ENCODE data around the gene CASP2. TPM values are rescaled to one million over a fixed set of nuclear protein-coding genes. Genes with fewer than 3 reads are reported as not detected.

The CASP2 gene
- polyA plus RNA-seq, 2 of the 4 experiments (the other 2 are of a cell fraction), result 17.7 to 26.0 TPM

GRCh38 chr7:143345428-143345900 lies 57.3 kb downstream of the CASP2 start (continued):
- TF ChIP-seq HMGXB4 (CRISPR knock-in tag; IDR thresholded peaks at IDR 0.05; ENCODE audit: borderline replicate concordance), result no peak
- no peak for TF ChIP-seq MAZ (IDR thresholded peaks at IDR 0.05; ENCODE audit: borderline replicate concordance, low read depth, low read length)
- TF ChIP-seq HOXA7 (CRISPR knock-in tag; IDR thresholded peaks at IDR 0.05), result no peak
- TF ChIP-seq BCL3 (IDR thresholded peaks at IDR 0.05), result no peak
- TF ChIP-seq ZNF302 (CRISPR knock-in tag; IDR thresholded peaks at IDR 0.05), result no peak
- TF ChIP-seq ELK1 (IDR thresholded peaks at IDR 0.05; ENCODE audit: low read depth, low read length), result no peak
- no peak for TF ChIP-seq HOXB13 (CRISPR knock-in tag; IDR thresholded peaks at IDR 0.05; ENCODE audit: low read depth)
- no peak for TF ChIP-seq PHF8 (IDR thresholded peaks at IDR 0.05; ENCODE audit: borderline replicate concordance, low read depth)
- no peak for TF ChIP-seq EHMT2 (IDR thresholded peaks at IDR 0.05; ENCODE audit: low read depth)
- no peak for TF ChIP-seq GATA3 (IDR thresholded peaks at IDR 0.05; ENCODE audit: borderline replicate concordance)
- TF ChIP-seq JUNB (IDR thresholded peaks at IDR 0.05), result no peak
- TF ChIP-seq POLR2AphosphoS2 (conservative IDR thresholded peaks at IDR 0.05; ENCODE audit: low read length), result no peak
- no peak for TF ChIP-seq ESRRA (IDR thresholded peaks at IDR 0.05; ENCODE audit: borderline replicate concordance, low read length)
- no peak for TF ChIP-seq EHF (CRISPR knock-in tag; IDR thresholded peaks at IDR 0.05)
- no peak for TF ChIP-seq USF2 (IDR thresholded peaks at IDR 0.05)
- no peak for TF ChIP-seq CBX2 (IDR thresholded peaks at IDR 0.05; ENCODE audit: borderline replicate concordance, low read depth)
- TF ChIP-seq MAX (IDR thresholded peaks at IDR 0.05), result peak; percentile 68
- TF ChIP-seq FOXS1 (CRISPR knock-in tag; IDR thresholded peaks at IDR 0.05), result no peak
- no peak for TF ChIP-seq HOXB5 (CRISPR knock-in tag; IDR thresholded peaks at IDR 0.05)
- TF ChIP-seq REST (IDR thresholded peaks at IDR 0.05), result no peak
- no peak for TF ChIP-seq SREBF2 (IDR thresholded peaks at IDR 0.05)
- TF ChIP-seq BHLHE40 (IDR thresholded peaks at IDR 0.05; ENCODE audit: low read depth, low read length), result no peak
- TF ChIP-seq CHD2 (IDR thresholded peaks at IDR 0.05; ENCODE audit: low read length, partially characterized antibody), result no peak
- TF ChIP-seq PBX3 (IDR thresholded peaks at IDR 0.05), result no peak
- no peak for TF ChIP-seq HEYL (CRISPR knock-in tag; IDR thresholded peaks at IDR 0.05)
- TF ChIP-seq KDM1A (IDR thresholded peaks at IDR 0.05; ENCODE audit: low read depth), result no peak
- no peak for TF ChIP-seq ZFP36 (IDR thresholded peaks at IDR 0.05; ENCODE audit: borderline replicate concordance, partially characterized antibody)

Measured in A549 (cell line).